HepG2 (cell line): ENCODE measurements around the gene GPC3.

Experiments used
- MYC ChIP-seq: sonication (generic); formaldehyde crosslinking; IDR thresholded peaks from 2 replicates; pipeline ENCODE4 v1.9.0; 2021; ENCODE audit warnings: missing genetic modification reagents, borderline replicate concordance
- POLR2AphosphoS5 ChIP-seq: IDR thresholded peaks from 2 replicates; pipeline ENCODE4 v1.6.1; 2012; ENCODE audit warnings: low read depth, low read length

DNA sequence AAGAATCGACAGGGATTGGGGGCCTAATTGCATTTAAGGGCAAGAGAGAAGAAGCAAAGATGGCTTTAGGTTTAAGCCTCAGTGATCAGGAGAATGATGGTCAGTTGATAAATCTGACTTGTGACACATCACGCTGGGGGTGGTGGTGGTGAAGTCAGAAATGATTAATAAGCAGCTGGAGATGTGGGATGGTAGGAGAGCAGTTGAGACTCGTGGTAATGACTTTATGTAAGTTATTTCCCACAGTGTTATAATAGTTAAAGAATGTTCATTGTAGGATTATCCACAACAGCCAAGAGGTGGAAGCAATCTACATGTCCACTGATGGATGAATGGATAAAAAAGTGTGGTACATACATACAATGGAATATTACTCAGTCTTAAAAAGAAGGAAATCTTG, 391.2 kb downstream of the GPC3 start:
- TF ChIP-seq POLR2AphosphoS5 = no peak
- TF ChIP-seq MYC (CRISPR knock-in tag) = no peak
